ELF-1 (cell line): ENCODE data around the gene SLC25A30.
"Not testable (repeated sequence)": the region's sequence is repeated elsewhere in the genome, so short reads cannot be mapped to it uniquely, and the experiment has no call there.

Experiments used
- DNase-seq: peaks from one replicate; pipeline ENCODE4 v3.0.0-alpha.2; 2016; ENCODE audit warnings: low read depth, low spot score

Gene SLC25A30

DNA sequence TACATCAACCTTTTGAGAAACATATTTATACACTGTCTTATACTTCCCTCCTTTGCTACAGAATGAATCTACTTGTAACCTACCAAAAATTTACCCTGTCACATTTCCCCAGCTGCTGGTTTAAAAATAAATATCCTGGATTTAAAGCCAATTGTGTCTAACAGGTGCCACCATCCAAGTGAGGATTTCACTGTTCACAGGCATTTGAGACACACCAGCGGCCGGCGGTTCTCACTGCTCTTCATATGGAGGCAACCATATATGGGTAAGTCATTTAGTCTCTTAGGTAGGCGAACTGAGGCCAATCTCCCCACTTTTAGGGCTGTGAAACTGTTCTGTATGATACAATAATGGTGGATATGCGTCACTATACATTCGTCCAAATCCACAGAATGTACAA, 26.2 kb downstream of the SLC25A30 start:
- DNase-seq: no peak

DNA sequence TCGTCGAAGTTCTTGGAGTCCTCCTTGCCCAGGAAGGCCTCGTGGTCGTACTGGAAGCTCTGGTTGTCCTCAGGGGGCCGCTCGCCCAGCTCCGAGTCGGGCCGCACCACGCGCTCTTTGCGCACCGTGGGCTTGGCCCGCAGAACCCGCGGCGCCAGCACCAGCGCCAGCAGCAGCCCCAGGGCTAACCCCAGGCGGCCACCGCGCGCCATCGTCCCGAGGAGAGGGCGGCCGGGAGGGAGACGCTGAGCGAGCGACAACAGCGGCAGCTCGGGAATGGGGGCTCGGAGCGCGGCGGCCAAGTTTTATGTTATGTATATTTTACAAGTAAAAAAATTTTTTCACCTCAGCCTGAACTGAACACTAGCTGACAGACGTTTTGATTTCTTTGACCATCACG, 27.0 kb downstream of the SLC25A30 start:
- not testable (repeated sequence) for DNase-seq

DNA sequence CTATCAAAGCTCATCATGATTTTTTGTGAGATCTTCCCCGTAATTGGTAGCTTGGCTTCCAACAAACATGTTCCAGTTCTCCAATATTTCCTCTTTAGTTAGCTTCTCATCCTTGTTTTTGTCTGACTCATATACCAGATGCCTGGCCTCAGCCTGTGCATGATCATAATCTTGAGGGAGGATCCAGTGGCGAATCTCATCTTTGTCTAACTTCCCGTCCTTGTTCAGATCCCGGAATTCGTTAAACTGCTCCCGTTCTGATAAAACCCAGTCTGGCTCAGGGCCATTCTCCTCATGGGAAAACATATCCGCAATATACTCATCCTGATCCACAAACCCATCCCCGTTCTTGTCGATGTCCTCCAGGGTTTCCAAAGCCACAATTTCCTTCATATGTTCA, 27.8 kb downstream of the SLC25A30 start:
- DNase-seq: not testable (repeated sequence)

DNA sequence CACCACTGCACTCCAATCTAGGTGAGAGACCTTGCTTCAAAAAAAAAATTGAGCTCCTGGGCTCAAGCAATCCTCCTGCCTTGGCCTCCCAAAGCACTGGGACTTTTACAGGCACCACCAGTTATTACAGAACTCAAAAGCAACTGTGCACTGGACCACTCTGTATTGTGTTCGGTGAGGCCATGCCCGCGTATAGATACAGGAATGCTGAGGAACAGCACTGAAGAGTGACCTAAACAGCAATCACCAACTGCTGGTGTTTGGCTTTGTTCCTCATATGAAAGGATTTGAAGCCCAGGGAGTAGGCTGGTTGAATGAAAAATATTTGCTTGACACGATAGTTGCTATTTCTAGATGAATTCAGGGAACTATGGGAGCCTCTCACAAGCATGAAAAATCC, 29.5 kb downstream of the SLC25A30 start:
- DNase-seq: no peak

DNA sequence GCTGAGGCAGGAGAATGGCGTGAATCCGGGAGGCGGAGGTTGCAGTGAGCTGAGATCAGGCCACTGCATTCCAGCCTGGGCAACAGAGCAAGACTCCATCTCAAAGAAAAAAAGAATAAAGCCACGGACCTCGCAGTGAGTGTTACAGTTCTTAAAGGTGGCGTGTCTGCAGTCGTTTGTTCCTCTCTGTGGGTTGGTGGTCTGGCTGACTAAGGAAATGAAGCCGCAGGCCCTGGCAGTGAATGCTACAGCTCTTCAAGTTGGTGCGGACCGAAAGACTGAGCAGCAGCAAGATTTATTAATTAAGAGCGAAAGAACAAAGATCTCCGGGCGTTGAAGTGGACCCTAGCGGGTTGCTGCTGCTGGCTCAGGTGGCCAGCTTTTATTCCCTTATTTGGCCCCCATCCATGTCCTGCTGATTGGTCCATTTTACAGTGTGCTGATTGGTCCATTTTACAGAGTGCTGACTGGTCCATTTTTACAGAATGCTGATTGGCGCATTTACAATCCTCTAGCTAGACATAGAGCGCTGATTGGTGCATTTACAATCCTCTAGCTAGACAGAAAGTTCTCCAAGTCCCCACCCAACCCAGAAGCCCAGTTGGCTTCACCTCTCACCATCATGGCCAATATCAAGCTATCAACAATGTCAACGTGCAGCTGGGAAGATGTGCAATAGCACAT, 31.1 kb downstream of the SLC25A30 start:
- not testable (repeated sequence) for DNase-seq

DNA sequence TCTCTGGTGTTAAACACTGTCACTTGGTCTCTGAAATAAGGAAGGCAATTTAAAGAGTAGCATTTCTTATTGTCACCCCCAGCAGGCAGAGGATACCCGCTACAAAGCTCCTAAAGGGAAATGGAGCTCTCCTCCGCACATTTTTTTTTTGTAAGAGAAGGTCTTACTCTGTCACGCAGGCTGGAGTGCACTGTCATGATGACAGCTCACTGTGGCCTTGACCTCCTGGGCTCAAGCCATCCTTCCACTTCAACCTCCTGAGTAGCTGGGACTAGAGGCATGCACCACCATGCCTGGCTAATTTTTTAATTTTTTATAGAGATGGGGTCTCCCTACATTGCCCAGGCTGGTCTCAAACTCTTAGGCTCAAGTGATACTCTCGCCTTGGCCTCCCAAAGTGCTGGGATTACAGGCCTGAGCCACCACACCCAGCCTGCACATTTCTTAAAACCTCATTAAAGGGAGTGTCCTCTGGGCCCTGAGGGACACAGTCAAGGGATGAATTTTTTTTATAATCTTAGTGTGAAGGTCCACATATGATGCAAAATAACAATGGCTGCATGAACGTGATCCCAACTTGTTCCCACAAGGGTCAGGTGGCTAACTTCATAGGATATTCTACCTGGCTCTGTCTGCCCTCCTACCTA, 32.1 kb downstream of the SLC25A30 start:
- DNase-seq: no peak

DNA sequence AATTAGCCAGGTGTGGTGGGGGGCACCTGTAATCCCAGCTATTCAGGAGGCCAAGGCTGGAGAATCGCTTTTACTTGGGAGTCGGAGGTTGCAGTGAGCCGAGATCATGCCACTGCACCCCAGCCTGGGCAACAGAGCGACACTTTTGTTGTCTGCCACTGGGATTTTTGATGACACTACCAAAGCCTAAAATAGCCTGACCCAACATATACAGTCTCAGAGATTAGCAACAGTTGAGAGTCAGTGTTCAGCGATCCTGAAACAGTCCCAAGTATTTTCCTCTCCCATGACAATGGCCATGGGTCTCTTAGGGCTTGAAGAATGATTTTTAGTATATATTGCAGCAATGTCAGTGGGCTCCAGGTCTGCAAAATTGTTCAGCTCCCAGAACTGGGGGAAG, 32.9 kb downstream of the SLC25A30 start:
- DNase-seq: no peak

DNA sequence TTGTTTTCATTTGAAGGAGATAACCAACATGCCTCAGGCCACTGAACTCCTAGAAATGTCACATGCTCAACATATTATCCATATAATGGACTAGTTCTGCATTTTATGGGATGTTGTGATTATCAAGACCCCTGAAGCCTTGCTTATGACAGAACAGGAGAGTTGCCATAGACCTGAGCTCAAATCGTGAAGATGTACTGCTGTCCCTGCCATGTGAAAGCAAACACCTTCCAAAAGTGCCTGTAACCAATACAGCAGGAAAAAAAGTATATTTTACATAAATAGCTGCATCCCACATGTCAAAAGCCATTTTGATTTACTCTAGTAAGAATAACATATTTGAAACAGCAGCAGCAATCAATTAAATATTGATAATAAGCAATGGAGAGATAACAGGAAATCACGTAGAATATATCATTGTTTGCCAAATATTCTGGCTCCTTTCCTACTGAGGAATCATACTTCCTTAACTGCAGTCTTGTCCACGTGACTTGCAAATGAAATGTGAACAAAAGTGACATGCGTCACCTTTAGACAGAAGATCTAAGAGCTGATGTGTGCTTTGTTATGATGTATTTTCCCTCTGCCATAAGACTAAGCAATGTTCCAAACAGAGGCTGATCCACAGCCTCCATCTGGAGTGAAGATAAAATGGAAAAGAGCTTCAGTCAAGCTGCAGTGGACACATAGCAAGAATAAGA, 33.5 kb downstream of the SLC25A30 start:
- DNase-seq: no peak

DNA sequence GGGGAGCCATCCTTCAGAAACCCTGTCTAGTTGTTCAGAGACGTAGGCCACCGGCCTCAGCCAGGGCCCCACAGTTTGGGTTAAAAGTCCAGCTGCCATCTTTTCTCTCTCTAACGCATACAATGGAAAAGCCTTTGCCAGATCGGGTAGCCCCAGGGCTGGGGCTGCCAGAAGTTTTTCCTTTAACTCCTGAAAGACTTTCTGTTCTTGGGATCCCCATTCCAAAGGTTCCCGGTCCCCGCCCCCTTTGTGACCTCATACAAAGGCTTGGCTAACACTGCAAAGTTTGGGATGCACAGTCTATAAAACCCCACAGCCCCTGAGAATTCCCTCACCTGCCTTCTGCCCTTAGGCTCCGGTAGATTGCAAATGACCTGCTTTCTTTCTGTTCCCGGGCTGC, 35.4 kb downstream of the SLC25A30 start:
- not testable (repeated sequence) for DNase-seq

DNA sequence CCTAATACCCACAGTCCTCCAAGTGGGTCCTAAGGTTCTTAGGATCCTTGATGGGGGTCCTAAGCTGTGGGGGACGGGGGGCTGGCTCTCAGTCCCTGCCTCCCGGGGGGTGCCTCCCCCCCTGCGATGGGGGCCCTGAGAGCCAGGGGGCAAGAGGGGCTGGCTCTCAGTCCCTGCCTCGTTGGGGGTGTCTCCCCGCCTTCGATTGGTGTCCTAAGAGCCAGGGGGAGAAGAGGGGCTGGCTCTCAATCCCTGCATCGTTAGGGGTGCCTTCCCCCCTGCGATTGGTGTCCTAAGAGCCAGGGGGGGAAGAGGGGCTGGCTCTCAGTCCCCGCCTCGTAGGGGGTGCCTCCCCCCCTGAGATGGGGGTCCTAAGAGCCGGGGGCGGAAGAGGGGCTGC, 37.0 kb downstream of the SLC25A30 start:
- DNase-seq: no peak

DNA sequence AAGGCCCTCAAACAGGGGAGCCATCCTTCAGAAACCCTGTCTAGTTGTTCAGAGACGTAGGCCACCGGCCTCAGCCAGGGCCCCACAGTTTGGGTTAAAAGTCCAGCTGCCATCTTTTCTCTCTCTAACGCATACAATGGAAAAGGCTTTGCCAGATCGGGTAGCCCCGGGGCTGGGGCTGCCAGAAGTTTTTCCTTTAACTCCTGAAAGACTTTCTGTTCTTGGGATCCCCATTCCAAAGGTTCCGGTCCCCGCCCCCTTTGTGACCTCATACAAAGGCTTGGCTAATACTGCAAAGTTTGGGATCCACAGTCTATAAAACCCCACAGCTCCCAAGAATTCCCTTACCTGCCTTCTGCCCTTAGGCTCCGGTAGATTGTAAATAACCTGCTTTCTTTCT, 37.5 kb downstream of the SLC25A30 start:
- peak; percentile 55 for DNase-seq

DNA sequence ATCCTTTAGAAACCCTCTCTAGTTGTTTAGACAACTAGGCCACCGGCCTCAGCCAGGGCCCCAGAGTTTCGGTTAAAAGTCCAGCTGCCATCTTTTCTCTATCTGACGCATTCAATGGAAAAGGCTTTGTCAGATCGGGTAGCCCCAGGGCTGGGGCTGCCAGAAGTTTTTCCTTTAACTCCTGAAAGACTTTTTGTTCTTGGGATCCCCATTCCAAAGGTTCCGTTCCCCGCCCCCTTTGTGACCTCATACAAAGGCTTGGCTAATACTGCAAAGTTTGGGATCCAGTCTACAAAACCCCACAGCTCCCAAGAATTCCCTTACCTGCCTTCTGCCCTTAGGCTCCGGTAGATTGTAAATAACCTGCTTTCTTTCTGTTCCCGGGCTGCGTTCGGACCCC, 38.7 kb downstream of the SLC25A30 start:
- DNase-seq: peak; percentile 90

DNA sequence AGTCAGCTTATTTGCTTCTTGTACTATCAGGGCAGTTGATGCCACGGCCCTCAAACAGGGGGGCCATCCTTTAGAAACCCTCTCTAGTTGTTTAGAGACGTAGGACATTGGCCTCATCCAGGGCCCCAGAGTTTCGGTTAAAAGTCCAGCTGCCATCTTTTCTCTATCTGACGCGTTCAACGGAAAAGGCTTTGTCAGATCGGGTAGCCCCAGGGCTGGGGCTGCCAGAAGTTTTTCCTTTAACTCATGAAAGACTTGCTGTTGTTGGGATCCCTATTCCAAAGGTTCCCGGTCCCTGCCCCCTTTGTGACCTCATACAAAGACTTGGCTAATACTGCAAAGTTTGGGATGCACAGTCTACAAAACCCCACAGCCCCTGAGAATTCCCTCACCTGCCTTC, 39.4 kb downstream of the SLC25A30 start:
- DNase-seq: peak; percentile 67

DNA sequence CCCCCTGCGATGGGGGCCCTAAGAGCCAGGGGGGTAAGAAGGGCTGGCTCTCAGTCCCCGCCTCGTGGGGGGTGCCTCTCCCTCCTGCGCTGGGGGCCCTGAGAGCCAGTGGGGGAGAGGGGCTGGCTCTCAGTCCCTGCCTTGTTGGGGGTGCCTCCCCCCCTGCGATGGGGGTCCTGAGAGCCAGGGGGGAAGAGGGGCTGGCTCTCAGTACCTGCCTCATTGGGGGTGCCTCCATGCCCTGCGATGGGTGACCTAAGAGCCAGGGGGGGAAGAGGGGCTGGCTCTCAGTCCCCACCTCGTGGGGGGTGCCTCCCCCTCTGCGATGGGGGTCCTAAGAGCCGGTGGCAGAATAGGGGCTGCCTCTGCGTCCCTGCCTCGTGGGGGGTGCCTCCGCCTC, 40.9 kb downstream of the SLC25A30 start:
- DNase-seq: not testable (repeated sequence)

DNA sequence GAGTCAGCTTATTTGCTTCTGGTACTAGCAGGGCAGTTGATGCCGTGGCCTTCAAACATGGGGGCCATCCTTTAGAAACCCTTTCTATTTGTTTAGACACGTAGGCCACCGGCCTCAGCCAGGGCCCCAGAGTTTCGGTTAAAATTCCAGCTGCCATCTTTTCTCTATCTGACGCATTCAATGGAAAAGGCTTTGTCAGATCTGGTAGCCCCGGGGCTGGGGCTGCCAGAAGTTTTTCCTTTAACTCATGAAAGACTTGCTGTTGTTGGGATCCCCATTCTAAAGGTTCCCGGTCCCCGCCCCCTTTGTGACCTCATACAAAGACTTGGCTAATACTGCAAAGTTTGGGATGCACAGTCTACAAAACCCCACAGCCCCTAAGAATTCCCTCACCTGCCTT, 41.5 kb downstream of the SLC25A30 start:
- DNase-seq: peak; percentile 62

DNA sequence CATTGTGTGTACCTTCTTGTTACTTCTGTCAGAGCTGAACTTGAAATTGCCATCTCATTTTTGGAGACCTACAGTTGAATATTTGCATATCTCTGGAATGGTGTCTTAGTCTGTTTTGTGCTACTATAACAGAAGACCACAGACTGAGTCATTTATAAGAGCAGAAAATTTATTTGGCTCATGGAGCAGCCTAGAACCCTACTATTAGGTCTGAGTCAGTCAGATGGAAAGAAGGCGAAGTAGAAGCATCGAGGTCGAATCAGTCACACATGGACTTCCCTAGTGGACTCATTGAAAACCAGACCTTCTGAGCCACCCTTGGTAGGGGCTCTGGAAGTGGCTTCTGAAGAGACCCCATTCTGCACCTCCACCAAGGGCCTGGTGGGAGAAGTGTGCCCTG, 43.3 kb downstream of the SLC25A30 start:
- no peak for DNase-seq

DNA sequence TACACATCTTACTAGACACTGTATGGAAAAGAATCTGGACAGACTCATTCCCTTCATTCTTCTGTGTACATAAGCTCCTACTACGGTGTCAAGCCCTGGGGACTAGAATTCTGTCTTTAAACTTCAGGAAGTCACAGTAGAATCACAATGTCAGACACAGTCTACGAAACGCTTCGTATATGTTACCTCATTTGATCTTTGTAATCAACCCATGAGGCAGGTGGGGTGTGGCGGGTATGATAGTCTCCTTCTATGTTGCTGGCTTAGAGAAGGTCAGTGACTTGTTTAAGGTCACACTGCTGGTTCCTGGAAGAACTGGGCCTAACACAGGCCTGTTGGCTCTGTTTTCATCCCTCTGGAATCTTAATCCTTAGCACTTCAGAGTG, 45.0 kb downstream of the SLC25A30 start:
- DNase-seq: no peak

DNA sequence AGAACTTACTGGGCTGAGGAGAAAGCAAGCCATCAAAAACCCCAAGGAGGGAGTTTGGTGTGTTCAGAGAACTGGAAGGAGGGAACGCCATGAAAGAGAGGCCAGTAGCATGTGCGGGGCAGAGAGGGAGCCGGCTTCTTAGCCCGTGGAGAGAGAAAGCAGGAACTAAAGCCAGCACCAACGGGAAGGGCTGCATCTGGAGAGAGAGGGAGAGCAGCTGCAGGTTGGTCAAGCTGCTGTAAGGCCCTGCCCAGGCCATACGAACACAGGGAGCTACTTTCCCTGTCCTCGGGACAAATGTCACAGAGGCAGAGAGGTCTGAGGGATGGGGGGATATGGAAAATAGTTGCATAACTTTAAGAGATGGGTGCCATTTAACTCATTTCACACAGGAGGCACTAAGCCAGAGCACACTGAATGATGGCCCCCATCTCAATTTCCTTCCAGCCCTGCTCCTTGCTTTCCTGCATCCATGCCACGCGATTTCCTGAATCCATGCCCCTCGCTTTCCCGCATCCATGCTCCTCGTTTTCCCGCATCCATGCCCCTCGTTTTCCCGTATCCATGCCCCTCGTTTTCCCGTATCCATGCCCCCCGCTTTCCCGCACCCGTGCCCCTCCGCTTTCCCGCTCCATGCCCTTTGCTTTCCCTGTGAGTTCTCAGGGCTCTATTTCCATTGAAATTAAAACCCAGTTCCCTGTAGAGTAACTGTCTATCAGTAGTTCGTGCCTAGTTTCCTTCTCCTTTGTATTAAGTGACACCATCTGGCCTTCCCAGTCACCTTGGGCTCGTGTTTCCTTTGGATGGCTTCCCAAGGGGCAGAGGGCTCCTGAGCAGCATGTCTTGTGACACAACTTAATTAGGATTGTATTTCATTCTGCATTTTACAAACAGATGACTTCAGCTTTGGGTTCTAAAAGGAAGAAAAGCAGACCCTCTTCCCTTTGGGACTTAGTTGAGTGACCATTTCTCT, 45.7 kb downstream of the SLC25A30 start:
- DNase-seq: no peak

DNA sequence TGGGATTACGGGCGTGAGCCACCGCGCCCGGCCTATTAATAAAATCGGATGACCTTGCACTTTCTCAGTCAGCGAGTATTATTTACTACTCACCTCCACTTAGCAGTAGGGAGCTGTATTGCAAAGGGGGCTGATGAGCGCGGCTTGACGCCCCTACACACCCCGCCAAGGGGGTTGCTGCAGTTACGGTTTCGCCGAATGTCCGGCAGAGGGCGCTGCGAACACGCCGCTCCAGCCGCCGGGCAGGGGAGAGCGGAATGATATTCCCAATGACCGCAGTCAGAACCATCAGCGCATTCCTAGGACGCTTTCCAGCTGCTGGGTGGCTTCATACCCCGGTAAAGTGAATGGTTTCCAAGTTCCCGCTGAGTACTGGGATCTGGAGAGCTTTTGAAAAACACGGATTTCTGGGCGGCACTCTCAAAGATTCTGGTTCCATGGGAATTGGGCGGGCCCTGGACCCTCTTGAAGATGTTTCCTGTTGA, 47.2 kb downstream of the SLC25A30 start:
- peak; percentile 92 for DNase-seq

DNA sequence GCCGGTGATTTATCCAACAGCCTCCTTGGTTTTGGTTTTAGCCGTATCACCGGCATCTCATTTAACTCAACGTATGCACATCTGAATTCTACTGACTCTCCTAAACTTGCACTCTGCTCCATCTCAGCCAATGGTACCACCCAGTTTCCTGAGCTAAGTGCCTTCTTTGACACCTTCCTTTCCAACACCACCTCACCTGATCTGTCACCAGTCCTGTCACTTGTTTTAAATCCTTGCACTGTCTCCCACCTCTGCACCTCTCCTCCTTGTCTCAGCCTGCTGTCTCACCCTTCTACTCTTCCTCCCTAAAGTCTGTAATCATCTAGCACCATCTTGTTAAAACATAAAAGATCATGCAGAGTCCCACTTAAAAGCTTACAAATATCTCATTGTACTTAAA, 49.1 kb downstream of the SLC25A30 start:
- DNase-seq: no peak

DNA sequence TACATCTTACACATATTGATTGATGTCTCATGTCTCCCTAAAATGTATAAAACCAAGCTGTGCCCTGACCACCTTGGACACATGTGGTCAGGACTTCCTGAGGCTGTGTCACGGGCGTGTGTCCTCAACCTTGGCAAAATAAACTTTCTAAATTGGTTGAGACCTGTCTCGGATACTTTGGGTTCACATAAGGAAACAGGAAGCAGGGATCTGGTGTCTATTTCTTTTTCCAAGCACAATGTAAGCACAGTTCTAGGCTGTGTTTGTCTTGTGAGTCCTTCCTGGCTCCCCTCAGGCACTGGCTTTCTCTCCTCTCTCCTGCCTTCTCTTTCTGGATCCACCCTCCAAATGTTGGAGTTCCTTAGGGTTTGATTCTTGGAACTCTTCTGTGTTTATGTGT, 49.6 kb downstream of the SLC25A30 start:
- DNase-seq: no peak

DNA sequence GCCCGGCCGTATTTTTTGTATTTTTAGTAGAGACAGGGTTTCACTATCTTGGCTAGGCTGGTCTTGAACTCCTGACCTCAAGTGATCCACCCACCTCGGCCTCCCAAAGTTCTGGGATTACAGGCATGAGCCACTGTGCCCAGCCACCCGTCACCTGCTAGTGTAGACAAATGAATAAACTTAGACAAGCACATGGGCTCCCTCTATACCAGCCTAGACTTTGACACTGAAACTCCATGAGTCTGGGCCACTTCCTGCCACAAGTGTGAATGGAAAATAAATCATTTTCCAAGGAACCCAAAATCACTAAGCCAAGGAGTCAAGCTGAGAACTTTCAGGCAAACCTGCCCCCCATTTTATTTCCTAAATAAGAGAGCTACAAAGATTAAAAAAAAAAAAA, 50.2 kb downstream of the SLC25A30 start:
- DNase-seq: no peak
